Gastroesophageal sphincter (tissue), 3 donors: ENCODE measurements around the gene PPM1N.

Experiments
- CTCF ChIP-seq, 4 experiments: fragments of 200-600 bp in 2 of 4; fragments of 450-650 bp in 2 of 4; sonication (generic) in 1 of 4; IDR thresholded peaks; one replicate each; pipeline ENCODE4 v1.5.1; 2017 to 2019; ENCODE audit warnings: antibody characterized with exemption in 4 of 4, mild to moderate bottlenecking in 2 of 4, moderate library complexity in 2 of 4
- POLR2A ChIP-seq, 2 donors: fragments of 450-650 bp; IDR thresholded peaks; one replicate each; pipeline ENCODE4 v1.6.1; 2017; ENCODE audit warnings: antibody characterized with exemption in 2 of 2, mild to moderate bottlenecking in 2 of 2, moderate library complexity in 1 of 2

DNA sequence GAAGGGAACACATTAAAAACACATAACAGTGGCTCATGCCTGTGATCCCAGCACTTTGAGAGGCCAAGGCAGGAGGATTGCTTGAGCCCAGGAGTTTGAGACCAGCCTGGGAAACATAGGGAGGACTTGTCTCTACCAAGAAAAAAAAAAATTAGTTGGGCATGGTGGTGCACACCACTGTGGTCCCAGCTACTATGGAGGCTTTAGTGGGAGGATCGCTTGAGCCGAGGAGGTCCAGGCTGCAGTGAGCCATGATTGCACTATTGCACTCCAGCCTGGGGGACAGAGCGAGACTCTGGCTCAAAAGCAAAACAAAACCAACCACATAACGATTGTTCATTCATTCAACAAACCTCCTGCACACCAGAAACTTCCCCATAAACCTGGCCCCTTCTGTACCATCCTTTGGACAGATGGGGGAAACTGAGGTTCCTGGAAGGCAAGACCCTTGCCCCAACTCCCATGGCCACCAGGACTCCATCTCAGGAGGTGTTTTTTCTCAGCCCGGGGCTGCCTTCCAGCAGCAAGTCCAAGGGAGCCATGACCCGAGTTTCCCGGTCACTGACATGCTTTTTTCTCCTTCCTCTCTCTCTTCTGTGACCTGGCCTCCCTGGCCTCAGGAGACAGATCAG lies 26.2 kb upstream of the PPM1N start:
- no peak for TF ChIP-seq POLR2A (IDR thresholded peaks at IDR 0.05)
- TF ChIP-seq CTCF (IDR thresholded peaks at IDR 0.05): no peak
